CD4-positive, alpha-beta T cell treated with Interleukin-15 for 1 hour (primary cell): ENCODE data around the gene DNAJC11.
"Not testable (repeated sequence)": the region's sequence is repeated elsewhere in the genome, so short reads cannot be mapped to it uniquely, and the experiment has no call there.

Source experiments
- DNase-seq: peaks from one replicate; pipeline ENCODE4 v3.0.0-alpha.2; 2020

Gene DNAJC11

DNA sequence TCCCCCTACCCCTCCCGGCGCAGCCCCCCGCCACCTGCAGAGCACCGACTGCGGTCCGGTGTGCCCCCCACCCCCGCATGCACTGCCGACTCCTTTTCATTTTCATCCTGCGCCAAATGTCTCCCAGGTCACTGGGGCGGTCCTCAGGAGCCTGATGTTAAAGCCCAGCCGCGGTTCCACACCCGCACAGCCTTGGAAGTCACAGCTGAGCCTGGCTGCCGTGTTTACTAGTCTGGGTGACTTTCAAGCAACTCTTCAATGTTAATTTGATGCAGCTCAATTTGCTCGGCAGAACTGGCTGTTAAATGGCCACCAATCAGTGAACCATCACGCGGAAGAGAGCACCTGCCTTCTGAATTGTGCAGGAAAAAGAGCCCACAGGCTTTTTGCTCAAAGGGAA, 49.7 kb downstream of the DNAJC11 start:
- no peak for DNase-seq

DNA sequence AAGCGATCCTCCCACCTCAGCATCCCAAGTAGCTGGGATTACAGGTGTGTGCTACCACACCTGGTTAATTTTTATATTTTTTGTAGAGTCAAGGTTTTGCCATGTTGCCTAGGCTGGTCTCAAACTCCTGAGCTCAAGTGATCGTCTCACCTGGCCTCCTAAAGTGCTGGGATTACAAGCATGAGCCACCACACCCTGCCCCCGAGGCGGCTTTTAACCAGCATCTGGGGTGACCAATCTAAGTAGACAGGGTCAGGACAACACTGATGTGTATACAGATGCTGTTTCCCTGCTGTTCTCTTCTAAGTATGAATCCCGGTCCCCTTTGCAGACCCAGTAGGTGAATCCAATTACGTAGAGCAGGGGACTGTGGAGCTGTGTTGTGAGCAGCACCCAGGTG, 53.1 kb downstream of the DNAJC11 start:
- no peak for DNase-seq

DNA sequence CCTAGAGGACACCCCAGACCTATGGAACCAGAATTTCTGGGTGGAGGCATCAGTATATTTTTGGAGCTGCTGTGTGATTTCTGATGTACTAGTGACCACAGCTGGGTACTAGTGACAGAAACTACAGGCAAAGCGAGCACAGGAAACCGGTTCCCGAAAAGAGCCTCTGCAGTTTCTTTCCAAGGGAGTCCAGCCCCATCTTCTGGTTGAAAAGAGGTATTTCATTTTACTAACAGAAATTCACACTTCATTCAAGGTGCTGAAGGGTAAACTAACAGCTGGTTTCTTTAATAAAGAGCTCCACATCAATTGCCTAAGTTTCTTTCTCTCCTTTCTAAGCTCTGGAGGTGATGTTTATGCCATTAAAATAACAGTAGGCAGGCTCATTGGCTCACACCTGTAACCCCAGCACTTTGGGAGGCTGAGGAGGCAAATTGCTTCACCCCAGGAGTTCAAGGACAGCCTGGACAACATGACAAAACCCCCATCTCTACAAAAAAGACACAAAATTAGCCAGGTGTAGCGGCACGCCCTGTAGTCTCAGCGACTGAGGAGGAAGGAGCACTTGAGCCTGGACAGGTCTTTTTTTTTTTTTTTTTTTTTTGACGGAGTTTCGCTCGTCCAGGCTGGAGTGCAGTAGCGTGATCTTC, 55.0 kb downstream of the DNAJC11 start:
- DNase-seq = peak; percentile 24

GRCh38 chr1:6645018-6645417, 56.6 kb downstream of the DNAJC11 start:
- no peak for DNase-seq

GRCh38 chr1:6640867-6641266, 60.7 kb downstream of the DNAJC11 start:
- DNase-seq = not testable (repeated sequence)

DNA sequence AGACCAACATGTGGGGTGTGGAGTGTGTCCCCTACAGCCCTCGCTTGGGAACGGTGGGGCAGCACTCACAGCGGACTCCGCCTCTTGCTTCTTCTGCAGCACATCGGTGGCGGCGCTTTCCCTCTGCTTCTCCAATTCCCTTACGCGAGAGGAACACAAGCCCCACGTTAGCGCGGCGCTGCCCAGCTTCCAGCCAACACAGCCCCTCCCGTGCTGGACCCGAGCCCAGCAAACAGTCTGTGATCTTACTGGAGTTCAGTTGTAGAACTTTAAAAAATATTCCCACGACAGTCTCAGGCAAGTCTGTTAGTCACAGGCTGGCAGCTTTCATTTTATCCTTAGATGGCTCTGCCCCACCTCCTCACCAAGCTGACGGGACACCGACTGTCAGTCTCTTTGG, 63.4 kb downstream of the DNAJC11 start:
- DNase-seq = no peak

DNA sequence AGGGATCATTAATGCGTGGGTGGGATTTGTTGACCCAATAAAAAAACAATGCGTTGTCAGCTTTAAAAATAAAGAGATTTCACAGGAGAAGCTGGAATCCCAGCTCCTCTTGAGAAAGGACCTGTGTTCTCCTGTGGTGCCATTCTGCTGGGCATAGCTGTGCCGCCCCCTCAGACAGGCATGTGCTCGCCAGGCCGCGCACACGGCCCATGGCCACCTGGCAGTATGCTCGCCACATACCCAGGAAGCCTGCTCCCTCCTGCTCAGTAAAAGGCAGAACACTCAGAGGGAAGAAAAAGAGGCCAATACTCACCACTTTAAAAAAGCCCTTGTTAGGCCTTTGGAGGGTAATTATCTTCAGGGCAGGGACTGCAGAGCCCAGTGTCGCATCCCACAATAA, 63.8 kb downstream of the DNAJC11 start:
- DNase-seq = no peak

DNA sequence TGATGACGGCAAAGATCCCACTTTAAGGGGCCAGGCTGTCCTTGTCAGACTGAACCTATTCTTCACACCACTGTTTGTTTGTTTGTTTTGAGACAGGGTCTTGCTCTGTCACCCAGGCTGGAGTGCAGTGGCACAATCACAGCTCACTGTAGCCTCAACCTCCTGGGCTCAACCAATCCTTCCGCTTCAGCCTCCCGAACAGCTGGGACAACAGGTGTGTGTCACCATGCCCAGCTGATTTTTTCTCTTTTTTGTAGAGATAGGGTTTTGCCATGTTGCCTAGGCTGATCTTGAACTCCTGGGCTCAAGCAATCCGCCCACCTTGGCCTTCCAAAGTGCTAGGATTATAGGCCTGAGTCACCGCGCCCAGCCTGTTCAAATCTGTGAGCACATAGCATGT, 64.8 kb downstream of the DNAJC11 start:
- not testable (repeated sequence) for DNase-seq

DNA sequence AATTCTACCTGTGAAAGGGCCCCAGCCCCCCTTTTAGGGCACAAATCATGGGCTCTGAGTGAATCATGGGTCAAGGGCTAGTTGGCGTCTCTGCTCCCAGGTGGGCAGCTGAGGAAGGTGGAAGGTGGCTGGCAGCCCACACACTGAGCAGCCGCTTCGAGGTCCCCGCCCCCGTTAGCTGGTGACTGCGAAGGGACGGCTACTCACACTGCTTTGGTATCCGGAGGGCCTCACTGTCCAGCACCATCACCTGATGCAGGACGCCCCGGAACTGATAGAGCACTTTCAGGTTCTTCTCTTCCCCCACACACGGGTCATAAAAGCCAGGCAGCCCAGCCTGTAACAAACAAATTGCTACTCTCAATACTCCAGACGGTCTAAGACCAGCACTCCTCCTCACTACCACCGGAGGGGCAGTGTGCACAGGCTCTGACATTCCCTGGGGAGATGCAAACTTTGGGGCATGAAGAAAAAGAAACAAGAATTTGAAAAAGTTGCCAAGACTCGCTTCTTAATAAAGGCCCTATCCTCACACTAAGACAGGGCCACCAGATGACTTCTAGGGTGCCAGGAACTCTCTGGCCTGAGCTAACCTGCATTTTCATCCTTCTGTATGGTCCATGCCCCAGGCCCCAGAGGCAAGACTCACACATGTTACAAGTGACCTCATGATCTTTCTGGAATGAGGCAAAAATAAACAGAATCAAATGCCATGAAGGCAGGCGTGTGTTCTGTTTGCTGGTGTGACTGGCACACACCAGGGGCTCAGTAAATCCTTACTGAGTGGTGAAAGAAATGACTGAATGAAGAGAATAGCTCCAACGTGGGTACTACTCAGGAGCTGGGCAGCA, 65.5 kb downstream of the DNAJC11 start:
- no peak for DNase-seq

DNA sequence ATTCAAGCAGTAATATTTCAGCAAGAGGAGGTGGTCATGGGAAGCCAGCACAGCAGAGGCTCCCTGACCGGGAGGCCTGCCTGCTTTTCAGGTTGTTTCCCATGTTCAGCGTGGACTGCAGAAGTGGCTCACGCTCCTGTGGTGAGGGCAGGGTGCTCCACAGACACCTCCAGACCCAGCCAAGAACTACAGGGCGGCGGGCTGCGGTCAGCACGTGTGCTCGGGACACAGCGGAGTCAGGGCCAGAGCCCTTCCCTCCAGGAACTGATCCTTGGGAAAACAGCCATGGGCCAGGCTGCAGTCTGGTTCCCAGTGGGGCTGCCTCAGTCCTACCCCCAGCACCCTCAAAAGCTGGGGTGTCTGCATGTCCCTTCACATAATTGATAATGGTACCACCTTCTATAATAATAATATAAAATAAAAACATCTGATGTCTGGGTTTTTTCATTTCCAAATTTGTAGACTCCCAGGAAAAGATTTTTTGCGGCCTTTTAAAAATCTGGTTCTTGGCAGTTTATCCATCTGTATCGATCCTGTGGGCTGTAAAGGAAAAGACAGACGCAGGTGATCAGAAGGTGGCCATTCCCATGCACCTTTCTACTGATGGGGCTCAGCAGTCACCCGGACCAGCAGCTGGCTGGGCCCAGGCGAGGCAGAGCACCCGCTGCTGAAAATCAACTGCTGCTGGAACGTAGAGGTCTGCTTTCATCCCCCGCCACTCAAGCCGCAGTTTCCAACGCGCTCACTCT, 66.3 kb downstream of the DNAJC11 start:
- DNase-seq = no peak

GRCh38 chr1:6634371-6635052, 67.1 kb downstream of the DNAJC11 start:
- DNase-seq = peak; percentile 33

DNA sequence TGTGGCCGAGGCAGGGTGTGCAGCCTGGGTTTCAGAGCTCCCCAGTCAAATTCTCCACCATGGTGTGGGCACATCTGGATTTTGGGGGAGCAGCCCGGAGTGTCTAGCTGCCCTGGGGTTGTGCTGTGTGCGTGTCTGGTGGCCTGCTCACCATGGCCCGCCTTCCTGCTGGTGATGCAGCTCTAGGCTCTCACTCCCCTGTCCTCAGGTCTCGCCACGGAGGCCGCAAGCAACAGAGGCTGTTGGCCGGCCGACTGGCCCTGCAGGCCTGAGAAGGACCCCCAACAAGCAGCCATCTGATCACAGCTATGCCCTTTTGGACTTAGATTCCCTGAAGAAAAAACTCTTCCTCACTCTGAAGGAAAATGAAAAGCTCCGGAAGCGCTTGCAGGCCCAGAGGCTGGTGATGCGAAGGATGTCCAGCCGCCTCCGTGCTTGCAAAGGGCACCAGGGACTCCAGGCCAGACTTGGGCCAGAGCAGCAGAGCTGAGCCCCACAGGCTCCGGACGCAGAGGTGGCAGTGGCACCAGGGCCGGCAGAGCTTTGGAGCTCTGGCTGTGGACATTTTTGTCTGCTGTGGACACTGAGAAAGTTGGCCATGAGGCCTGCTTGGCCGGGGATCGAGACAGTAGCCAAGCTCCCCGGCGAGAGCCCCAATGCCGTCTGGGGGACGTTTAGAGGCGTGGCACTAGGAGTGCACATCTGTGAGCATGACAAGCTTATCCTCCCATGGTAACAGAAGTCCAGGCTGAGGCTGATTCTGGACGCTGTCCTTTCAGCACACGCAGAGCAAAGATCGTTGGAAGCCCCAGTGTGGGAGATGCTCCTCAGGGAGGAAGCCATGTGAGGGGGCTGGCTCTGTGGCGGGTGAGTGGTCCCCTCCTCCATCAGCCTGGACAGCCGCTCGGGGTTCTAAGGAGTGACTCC, 68.8 kb downstream of the DNAJC11 start:
- no peak for DNase-seq

DNA sequence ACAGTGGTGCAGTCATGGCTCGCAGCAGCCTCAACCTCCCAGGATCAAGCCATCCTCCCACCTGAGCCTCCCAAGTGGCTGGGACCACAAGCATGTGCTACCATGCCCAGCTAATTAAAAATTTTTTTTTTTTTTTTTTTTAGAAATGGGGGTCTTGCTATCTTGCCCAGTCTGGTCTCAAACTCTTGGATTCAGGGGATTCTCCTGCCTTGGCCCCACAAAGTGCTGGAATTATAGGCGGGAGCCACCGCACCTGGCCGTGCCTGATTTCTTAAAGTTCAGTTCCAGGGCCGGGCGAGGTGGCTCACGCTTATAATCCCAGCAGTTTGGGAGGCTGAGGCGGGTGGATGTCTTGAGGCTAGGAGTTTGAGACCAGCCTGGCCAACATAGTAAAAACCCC, 70.6 kb downstream of the DNAJC11 start:
- no peak for DNase-seq

- DNase-seq = no peak
Observed at GRCh38 chr1:6630027-6630426, 71.6 kb downstream of the DNAJC11 start.

- no peak for DNase-seq
Observed at GRCh38 chr1:6628971-6629479, 72.6 kb downstream of the DNAJC11 start.

DNA sequence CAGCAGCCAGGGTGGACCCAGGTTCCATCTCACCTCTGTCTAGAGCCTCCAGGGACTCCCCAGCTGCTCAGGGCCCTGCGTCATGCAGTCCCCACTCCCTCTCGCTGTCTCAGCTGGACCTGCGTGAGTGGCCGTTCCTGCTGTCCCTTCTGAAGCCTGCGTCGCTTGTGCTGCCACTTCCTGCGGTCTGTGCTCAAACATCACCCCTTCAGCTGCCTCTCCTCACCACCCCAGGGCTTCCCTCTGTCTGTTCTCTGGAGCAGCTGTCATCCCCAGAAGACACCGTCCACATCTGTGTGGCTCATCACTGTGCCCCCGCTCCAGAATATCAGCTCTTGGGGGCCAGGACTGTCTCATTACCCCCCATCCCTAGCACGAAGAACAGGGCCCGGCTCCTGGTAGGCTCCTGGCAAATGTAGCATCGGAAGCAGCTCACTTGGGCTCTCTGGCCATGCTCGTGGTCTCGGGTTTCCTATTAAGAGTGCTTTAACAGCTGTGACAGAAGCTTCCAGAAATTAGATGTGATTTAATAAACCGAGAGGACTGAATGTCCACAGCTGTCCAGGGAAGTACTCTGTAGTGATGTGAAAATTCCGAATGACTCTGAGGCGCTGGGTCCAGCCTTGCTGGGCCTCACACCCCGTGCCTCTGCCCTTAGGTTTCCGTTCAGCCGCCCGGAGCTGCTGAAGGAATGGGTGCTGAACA, 73.6 kb downstream of the DNAJC11 start:
- no peak for DNase-seq

GRCh38 chr1:6627031-6627430, 74.6 kb downstream of the DNAJC11 start:
- no peak for DNase-seq

GRCh38 chr1:6625584-6626149, 75.9 kb downstream of the DNAJC11 start:
- DNase-seq = no peak

DNA sequence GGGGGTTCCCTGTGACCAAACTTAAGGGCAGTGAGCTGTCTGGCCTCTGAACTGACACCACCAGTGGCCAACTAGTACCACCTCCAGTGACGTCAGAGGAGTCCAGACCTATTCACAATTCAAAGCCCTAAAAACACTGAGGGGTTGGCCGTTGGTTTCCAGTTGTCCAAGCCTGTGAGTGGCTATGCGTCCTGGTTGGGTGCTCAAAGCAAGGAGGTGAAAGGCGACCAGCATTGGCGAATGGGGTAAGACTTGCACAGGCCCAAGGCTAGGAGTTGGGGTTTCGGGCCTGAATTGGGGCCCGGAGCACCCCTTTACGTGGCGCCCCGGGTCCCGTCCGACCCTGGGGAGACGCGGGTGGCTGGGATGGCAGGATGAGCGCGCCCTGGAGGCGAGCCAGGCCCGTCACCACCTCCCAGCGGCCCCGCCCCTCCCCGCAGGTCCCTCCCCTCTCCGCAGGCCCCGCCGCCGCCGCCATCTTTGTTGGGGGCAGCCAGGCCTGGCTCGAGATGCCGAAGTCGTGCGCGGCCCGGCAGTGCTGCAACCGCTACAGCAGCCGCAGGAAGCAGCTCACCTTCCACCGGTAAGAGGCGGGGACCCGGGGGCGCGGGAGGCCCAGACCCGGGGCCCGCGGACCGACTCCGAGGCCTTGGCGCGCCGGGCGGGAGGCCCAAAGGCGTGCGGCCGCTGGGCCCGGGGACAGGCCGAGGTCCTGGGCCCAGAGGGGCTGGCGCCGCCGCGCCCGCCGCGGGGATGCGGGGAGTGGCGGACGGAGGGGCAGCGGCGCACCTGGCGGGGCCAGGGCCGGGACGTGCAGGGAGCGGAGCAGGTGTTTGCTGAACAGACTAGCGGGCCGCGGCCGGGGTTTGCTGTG, 76.7 kb downstream of the DNAJC11 start, which contains the start of gene THAP3:
Gene THAP3, plus strand, starts transcription at position 159 of the 874 bp plus-strand sequence. Its CDS starts 351 bp downstream, at position 510.
- DNase-seq = peak; percentile 88
